ENCODE data around the gene SND1.

The SND1 gene

GRCh38 chr7:127943541-127944521 is 291.8 kb downstream of the SND1 start:
- no peaks in the 10 kb centered on the region for H3K27me3 Mint-ChIP-seq

GRCh38 chr7:127946111-127946510 is 294.1 kb downstream of the SND1 start:
- Mint-ChIP-seq H3K9me3 (no peaks in the 10 kb centered on the region), H3K27ac (no peak overlapping the region), H3K4me3 (no peak overlapping the region), H3K36me3 (ENCODE audit: low read depth) (peaks cover 81% of the 10 kb centered on the region), H3K4me1 (ENCODE audit: low read depth) (no peaks in the 10 kb centered on the region), H3K27me3 (no peaks in the 10 kb centered on the region)

More at GRCh38 chr7:127943541-127944521, 291.8 kb downstream of the SND1 start:
- Mint-ChIP-seq H3K9me3 (no peaks in the 10 kb centered on the region), H3K4me3 (no peak overlapping the region), H3K4me1 (ENCODE audit: low read depth) (no peaks in the 10 kb centered on the region), H3K36me3 (ENCODE audit: low read depth) (peaks cover 79% of the 10 kb centered on the region), H3K27ac (no peak overlapping the region)

- Mint-ChIP-seq H3K27ac (no peak overlapping the region), H3K9me3 (no peaks in the 10 kb centered on the region), H3K4me1 (ENCODE audit: low read depth) (no peaks in the 10 kb centered on the region), H3K36me3 (ENCODE audit: low read depth) (peaks cover 78% of the 10 kb centered on the region), H3K27me3 (no peaks in the 10 kb centered on the region), H3K4me3 (no peak overlapping the region)
Measured at GRCh38 chr7:127946847-127947246, 294.9 kb downstream of the SND1 start.

- H3K9me3 Mint-ChIP-seq = no peaks in the 10 kb centered on the region
- H3K27ac Mint-ChIP-seq = no peak overlapping the region
- peaks cover 72% of the 10 kb centered on the region for H3K36me3 Mint-ChIP-seq (ENCODE audit: low read depth)
- no peaks in the 10 kb centered on the region for H3K4me1 Mint-ChIP-seq (ENCODE audit: low read depth)
- no peak overlapping the region for H3K4me3 Mint-ChIP-seq
- no peaks in the 10 kb centered on the region for H3K27me3 Mint-ChIP-seq
Measured at GRCh38 chr7:127948312-127948711, 296.3 kb downstream of the SND1 start.

GRCh38 chr7:127948930-127949329 is 296.9 kb downstream of the SND1 start:
- H3K27ac Mint-ChIP-seq = no peak overlapping the region
- no peaks in the 10 kb centered on the region for H3K9me3 Mint-ChIP-seq
- no peaks in the 10 kb centered on the region for H3K27me3 Mint-ChIP-seq
- H3K36me3 Mint-ChIP-seq (ENCODE audit: low read depth) = peaks cover 71% of the 10 kb centered on the region
- H3K4me3 Mint-ChIP-seq = no peak overlapping the region
- H3K4me1 Mint-ChIP-seq (ENCODE audit: low read depth) = no peaks in the 10 kb centered on the region

GRCh38 chr7:127949769-127950222 is 297.8 kb downstream of the SND1 start:
- H3K4me3 Mint-ChIP-seq = no peak overlapping the region
- no peaks in the 10 kb centered on the region for H3K4me1 Mint-ChIP-seq (ENCODE audit: low read depth)
- no peaks in the 10 kb centered on the region for H3K9me3 Mint-ChIP-seq
- no peak overlapping the region for H3K27ac Mint-ChIP-seq
- no peaks in the 10 kb centered on the region for H3K27me3 Mint-ChIP-seq
- H3K36me3 Mint-ChIP-seq (ENCODE audit: low read depth) = peaks cover 63% of the 10 kb centered on the region

GRCh38 chr7:127950233-127950935 is 298.4 kb downstream of the SND1 start:
- no peak overlapping the region for H3K4me3 Mint-ChIP-seq
- no peak overlapping the region for H3K27ac Mint-ChIP-seq
- no peaks in the 10 kb centered on the region for H3K9me3 Mint-ChIP-seq
- no peaks in the 10 kb centered on the region for H3K4me1 Mint-ChIP-seq (ENCODE audit: low read depth)
- H3K36me3 Mint-ChIP-seq (ENCODE audit: low read depth) = peaks cover 60% of the 10 kb centered on the region
- no peaks in the 10 kb centered on the region for H3K27me3 Mint-ChIP-seq

GRCh38 chr7:127953423-127954356 is 301.7 kb downstream of the SND1 start:
- H3K4me3 Mint-ChIP-seq = no peak overlapping the region
- no peaks in the 10 kb centered on the region for H3K9me3 Mint-ChIP-seq
- no peak overlapping the region for H3K27ac Mint-ChIP-seq
- no peaks in the 10 kb centered on the region for H3K4me1 Mint-ChIP-seq (ENCODE audit: low read depth)
- H3K27me3 Mint-ChIP-seq = no peaks in the 10 kb centered on the region
- H3K36me3 Mint-ChIP-seq (ENCODE audit: low read depth) = peaks cover 31% of the 10 kb centered on the region

GRCh38 chr7:127954357-127954748 is 302.4 kb downstream of the SND1 start:
- peaks cover 1% of the 10 kb centered on the region for H3K4me1 Mint-ChIP-seq (ENCODE audit: low read depth)
- H3K9me3 Mint-ChIP-seq = no peaks in the 10 kb centered on the region
- H3K36me3 Mint-ChIP-seq (ENCODE audit: low read depth) = peaks cover 28% of the 10 kb centered on the region
- no peak overlapping the region for H3K4me3 Mint-ChIP-seq
- H3K27ac Mint-ChIP-seq = no peak overlapping the region
- no peaks in the 10 kb centered on the region for H3K27me3 Mint-ChIP-seq

GRCh38 chr7:127955051-127955531 is 303.1 kb downstream of the SND1 start:
- no peaks in the 10 kb centered on the region for H3K27me3 Mint-ChIP-seq
- no peak overlapping the region for H3K27ac Mint-ChIP-seq
- peaks cover 30% of the 10 kb centered on the region for H3K36me3 Mint-ChIP-seq (ENCODE audit: low read depth)
- no peaks in the 10 kb centered on the region for H3K9me3 Mint-ChIP-seq
- H3K4me3 Mint-ChIP-seq = no peak overlapping the region
- peaks cover 7% of the 10 kb centered on the region for H3K4me1 Mint-ChIP-seq (ENCODE audit: low read depth)

- Mint-ChIP-seq H3K9me3 (peaks cover 8% of the 10 kb centered on the region), H3K27ac (no peak overlapping the region), H3K27me3 (no peaks in the 10 kb centered on the region), H3K4me3 (no peak overlapping the region), H3K36me3 (ENCODE audit: low read depth) (peaks cover 48% of the 10 kb centered on the region), H3K4me1 (ENCODE audit: low read depth) (peaks cover 7% of the 10 kb centered on the region)
Measured at GRCh38 chr7:127957886-127958285, 305.9 kb downstream of the SND1 start.

GRCh38 chr7:127959770-127960169 is 307.8 kb downstream of the SND1 start:
- H3K27ac Mint-ChIP-seq = no peak overlapping the region
- H3K4me3 Mint-ChIP-seq = no peak overlapping the region
- H3K36me3 Mint-ChIP-seq (ENCODE audit: low read depth) = peaks cover 42% of the 10 kb centered on the region

GRCh38 chr7:127961786-127962453 is 309.9 kb downstream of the SND1 start:
- no peaks in the 10 kb centered on the region for H3K27me3 Mint-ChIP-seq
- H3K27ac Mint-ChIP-seq = no peak overlapping the region
- no peak overlapping the region for H3K4me3 Mint-ChIP-seq
- H3K4me1 Mint-ChIP-seq (ENCODE audit: low read depth) = peaks cover 7% of the 10 kb centered on the region
- H3K36me3 Mint-ChIP-seq (ENCODE audit: low read depth) = peaks cover 44% of the 10 kb centered on the region
- H3K9me3 Mint-ChIP-seq = peaks cover 10% of the 10 kb centered on the region

More at GRCh38 chr7:127959770-127960169, 307.8 kb downstream of the SND1 start:
- H3K9me3 Mint-ChIP-seq = peaks cover 10% of the 10 kb centered on the region
- no peaks in the 10 kb centered on the region for H3K27me3 Mint-ChIP-seq
- H3K4me1 Mint-ChIP-seq (ENCODE audit: low read depth) = peaks cover 7% of the 10 kb centered on the region

All from stimulated activated naive CD8-positive, alpha-beta T cell treated with anti-CD3 and anti-CD28 coated beads, Interleukin-15, Interleukin-2, amounts not matched to agents 100 ng/mL and 50 ng/mL, for 24 hours (primary cell).